ENCODE results near the gene GPSM1.

- TF ChIP-seq EZH2 (IDR thresholded peaks at IDR 0.05) (no peak), POLR2AphosphoS5 (IDR thresholded peaks at IDR 0.05; ENCODE audit: borderline replicate concordance, low read depth, low read length) (no peak)
Observed at GRCh38 chr9:136314944-136315343, 12.4 kb upstream of the GPSM1 start.
